Fibroblast of skin of abdomen (primary cell): ENCODE measurements around the gene RTL10. TPM values are rescaled to one million over a fixed set of nuclear protein-coding genes. Genes with fewer than 3 reads are reported as not detected.

ENCODE experiments used
- DNase-seq: peaks from one replicate; pipeline ENCODE4 v3.0.0-alpha.2; 2013
- polyA plus RNA-seq, 2 experiments: library from polyadenylated mRNA; unstranded; fragments of 120-200 nt; gene quantifications; one replicate each; pipeline ENCODE4 v1.2.1, GENCODE V29; 2013; ENCODE audit not compliant: insufficient read length in 2 of 2

RTL10 gene, protein sequence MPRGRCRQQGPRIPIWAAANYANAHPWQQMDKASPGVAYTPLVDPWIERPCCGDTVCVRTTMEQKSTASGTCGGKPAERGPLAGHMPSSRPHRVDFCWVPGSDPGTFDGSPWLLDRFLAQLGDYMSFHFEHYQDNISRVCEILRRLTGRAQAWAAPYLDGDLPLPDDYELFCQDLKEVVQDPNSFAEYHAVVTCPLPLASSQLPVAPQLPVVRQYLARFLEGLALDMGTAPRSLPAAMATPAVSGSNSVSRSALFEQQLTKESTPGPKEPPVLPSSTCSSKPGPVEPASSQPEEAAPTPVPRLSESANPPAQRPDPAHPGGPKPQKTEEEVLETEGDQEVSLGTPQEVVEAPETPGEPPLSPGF
- 18.4 TPM for polyA plus RNA-seq (2013, experiment 1 of 2; ENCODE audit: insufficient read length)
- 17.0 TPM for polyA plus RNA-seq (2013, experiment 2 of 2; ENCODE audit: insufficient read length)

DNA sequence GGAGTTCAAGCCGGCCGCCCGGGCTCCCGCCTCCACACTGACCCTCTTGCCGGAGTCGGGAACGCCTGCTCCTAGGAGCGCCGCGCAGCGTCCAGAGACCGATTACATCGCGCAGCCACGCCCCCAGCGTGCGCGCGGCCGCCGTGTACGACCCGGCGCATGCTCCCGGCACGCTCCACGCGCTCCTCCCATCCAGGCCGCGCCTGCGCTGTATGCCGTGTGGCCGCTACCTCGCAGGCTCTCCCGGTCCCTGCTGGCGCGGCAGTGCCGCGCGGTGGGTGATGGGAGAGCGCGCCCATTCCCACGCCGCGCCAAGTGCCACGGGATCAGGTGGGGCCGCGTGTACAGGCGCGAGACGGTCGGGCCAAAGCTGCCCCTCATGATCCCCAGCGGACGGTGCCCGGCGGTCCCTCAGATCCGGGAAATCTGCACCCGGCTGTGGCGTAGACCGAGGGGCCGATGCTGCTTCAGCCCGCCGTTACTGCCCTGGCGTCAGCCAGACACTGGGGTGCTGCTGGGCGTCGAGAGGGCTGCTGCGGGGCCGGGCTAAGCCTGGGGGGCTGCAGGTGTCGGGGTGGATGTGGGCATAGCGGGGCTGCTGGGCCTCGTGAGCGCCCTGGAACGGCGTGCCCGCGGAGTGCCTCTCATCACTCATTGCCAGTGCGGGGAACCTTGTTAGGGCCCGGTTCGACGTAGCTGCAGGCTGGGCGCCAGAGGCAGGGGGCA lies at the start of gene RTL10, which contains the start of gene GNB1L:
Gene RTL10, minus strand, starts transcription at position 97 of the 726 bp plus-strand sequence. CDS start 2,613 bp downstream, outside the sequence.
Gene GNB1L, minus strand, starts transcription at position 97 of the 726 bp plus-strand sequence. CDS start 33,519 bp downstream, outside the sequence.
- peak; percentile 95 for DNase-seq

DNA sequence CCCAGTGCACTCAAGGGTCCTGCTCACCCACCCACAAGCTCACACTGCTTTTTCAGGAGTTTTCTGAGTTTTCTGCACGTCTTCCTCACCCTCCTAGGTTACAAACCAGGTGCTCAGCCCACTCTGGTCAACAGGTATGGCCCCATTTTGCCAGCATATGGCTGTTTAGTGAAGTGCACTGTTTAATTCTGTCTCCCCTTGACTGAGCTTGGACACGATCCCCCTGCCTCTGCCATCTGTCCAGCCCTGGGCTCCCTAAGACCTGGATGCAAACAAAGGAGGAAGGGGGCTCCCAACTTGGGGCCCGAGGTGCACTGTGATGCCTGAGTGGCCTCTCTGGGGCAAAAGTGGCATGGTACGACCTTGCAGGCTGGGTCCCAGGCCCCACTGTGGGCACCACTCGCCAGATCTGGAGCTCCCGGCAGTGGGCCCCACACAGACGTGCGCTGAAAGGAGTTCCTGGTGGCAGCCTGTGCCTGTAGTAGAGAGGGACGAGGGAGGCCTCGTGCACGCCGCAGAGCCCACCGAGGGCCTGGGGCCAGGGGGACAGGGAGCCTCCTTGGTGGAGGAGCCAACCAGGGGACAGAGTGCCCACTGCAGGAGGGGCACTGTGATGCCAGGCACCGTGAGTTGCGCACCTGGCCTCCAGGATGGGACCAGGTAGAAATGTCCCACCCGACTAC lies 49.6 kb upstream of the RTL10 start:
- no peak for DNase-seq

DNA sequence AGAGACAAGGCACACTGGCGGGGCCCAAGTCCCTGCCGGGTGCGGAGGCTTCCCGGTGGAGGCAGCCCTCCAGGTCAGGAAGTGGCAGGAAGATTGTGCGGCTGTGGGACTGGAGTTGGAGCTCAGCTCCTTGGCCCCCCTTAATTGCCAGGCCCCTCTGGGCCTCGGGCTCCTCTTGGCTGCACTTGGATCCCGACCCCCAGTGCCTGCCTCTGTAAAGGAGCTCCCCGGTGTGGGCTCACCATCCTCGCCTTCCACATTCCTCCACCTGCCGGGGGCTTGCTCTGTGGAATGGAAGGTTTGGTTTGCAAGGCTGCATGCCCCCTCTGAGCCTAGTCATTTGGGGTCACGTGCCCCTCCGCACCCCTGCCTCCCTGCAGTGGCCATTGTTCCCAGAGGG lies 48.8 kb upstream of the RTL10 start:
- DNase-seq: no peak

DNA sequence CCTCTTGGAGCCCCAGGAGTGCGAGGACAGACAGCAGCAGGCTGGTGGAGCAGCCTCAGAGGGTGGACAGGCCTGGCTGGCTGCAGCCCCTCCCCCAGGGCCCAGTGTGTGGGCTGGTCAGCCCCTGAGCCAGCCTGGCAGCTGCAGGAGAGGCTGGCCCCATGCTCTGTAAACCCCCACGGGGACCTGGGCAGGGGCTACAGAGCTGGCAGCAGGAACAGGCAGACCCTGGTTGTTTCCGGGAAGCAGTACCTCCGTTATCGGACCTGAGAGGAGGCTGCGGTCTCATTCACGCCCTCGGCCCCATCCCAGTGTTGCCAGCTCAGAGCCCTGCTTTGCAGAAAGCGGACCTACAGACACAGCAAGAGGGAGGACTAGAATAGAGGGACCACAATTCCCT lies 48.4 kb upstream of the RTL10 start:
- no peak for DNase-seq

DNA sequence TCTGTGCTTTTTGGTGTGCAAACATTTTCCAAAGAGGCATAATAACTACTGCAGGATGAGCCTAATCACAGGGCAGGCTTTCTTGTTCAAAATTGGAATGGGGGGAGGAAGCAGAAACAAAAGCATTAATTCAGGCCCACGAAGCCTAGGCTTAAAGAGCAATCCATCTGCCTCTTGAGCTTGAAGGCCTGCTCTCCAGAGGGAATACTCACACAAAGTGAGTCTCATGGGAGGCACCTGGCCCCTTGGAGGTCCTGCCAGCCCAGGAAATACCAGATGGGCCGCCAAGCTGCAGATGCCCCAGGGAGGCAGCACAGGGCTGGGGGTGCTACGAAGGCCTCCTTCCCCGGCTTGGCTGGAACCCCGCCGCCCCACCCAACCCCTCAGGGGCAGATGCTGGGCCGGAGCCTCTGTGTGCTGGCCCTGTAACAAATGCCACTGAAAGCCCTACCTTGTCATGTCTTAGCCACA lies 47.6 kb upstream of the RTL10 start:
- DNase-seq: no peak

DNA sequence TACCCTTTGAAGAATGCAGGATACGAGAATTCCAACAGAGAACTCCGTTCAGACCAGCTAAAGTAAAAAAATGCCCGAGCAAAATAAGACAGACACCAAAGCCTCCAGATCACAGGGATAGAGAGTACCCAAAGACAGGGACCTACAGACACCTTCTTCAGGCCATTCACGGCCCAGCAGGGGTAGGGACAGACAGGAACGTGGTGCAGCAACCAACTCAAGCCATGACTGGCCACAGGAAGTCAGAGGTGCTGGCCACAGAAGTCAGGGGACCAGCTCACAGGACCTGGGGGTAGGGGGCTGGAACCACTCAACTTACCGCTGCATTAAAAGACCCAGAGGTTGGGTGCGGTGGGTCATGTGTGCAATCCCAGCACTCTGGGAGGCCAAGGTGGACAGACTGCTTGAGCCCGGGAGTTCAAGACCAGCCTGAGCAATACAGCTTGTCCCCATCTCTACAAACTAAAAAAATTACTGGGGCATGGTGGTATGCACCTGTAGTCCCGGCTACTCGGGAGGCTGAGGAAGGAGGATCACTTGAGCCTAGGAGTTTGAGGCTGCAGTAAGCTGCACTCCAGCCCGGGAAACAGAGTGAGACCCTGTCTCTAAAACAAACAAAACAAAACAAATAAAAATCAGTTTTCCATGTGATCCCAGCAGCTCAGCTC lies 47.0 kb upstream of the RTL10 start:
- DNase-seq: no peak

DNA sequence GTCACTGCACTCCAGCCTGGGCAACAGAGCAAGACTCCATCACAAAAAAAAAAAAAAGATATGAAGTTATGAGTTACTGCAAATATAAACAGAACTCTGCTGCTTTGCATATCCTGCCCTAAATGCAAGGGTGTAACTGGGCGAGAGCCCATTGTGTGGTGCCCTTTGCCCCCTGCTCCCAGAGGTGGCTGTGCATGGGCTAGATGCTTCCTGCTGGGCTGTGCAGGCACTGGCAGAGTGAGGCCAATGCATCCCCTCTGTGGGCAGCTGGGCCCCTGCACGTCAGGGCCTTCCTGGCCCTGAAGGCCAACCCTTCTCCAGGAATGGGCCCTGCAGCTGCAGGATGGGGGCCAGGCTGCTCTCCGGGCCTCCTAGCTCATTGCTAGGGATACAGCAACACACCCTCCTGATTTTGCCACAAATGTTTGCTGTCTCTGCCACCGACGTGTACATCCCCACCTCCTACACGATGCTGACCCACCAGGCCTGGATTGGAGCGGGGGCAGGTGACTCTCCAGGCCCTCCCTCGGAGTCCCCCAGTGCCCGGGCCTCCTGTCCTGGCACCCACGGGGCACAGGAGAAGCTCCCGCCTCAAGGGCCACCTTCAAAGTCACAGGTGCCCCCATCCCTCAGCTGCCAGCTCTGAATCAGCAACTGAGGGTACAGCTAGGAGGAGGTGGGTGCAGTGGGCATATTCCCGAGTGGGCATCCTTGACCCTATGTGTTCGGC lies 46.2 kb upstream of the RTL10 start:
- no peak for DNase-seq

DNA sequence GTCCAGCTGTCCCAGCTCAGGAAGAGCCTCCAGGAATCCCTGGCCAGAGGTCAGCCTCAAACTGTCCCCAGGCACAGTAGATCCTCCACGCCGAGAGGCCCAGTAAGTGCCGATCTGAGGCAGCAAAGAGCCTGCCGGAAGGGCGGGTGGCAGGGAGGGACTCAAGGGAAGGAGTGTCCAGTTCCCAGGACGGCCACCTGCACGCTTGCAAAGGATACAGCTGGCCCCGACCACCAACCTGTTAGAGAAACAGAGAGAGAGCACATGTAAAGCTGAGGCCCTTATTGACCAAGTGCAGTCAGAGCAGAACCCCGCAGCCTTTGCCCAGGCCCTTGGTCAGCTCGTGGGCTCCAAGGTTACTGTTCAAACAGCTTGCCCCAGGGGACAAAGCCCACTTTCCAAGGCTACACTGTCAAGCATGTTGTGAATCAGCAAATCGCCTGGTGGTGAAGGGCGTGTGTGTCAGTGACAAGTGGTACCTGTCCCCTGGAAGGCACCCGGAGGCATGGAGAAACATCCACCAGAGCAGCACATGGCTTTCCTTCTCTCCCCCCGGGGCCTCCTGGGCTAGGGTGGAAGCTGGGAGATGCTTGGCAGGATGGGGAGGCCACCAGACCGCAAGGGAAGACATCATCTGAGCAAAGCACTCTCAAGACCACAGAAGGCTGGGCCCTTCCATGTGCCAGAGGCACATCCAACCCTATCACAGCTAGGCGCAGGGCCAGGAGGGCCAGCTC lies 44.3 kb upstream of the RTL10 start:
- DNase-seq: no peak

DNA sequence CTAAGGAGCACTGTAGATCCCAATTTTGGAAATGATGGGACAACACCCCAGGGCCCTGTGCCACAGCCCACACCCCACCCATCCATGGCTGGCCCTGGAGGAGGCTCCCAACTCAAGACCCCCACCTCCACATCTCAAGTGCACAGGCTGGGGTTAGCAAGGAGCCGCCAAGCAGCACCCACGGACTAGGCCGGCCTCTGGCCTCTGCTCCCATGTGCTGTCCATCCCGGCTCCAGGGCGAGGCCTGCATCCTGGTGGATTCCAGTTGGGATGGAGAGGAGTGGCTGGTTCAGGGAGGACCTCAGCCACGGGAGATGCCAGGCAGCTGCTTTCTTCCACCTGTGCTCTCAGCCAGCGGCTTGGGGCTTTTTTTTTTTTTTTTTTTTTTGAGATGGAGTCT lies 43.5 kb upstream of the RTL10 start:
- DNase-seq: no peak

DNA sequence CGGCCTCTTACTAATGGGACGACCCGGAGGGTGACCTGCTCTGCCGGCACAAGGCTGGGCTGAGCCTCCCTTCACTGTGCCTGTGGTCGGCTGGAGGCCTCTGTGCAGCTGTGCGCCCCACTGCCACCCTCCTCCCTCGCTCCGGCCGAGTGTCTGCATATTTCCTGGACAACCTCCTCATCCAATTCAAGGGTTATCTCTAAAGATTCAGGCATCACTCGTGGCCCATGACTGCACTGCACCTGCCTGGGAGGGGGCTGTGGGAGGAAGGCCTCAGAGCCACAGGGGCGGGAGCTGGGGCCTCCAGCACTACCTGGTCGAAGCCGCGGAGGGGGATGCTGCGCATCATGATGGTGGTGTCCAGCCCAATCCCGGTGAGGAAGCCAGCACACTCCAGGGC lies 43.1 kb upstream of the RTL10 start:
- no peak for DNase-seq

DNA sequence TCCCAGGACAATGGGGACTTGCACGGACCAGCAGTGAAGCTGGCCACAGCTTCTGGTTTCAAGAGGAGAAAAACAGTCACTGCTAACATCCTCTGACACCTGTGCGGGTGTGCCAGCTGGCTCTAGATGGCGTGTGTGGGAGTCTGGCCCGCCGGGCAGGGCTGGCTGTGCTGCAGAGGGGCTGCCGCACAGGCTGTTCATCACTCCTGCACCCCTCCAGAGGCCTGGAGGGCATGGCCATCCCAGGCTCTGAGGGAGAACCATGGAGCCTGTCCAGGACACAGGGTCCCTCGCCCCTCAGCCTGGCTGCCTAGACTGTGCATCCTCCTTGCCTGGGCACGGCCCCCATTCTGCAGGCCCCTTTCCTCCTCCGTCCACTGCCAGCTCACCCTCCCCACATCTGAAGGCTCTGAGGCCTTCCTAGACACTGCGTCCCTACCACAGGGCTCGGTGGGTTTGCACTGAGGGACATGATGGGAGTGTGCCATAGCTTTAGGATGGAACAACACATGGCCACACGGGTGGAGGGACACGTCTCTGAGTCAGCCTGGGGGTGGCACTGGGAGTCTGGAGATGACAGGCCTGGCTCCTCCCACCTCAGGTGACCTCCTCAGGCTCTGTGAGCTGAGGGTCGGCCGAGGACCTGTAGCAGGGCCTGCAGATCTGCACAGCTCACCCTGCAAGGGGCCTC lies 42.1 kb upstream of the RTL10 start:
- no peak for DNase-seq

DNA sequence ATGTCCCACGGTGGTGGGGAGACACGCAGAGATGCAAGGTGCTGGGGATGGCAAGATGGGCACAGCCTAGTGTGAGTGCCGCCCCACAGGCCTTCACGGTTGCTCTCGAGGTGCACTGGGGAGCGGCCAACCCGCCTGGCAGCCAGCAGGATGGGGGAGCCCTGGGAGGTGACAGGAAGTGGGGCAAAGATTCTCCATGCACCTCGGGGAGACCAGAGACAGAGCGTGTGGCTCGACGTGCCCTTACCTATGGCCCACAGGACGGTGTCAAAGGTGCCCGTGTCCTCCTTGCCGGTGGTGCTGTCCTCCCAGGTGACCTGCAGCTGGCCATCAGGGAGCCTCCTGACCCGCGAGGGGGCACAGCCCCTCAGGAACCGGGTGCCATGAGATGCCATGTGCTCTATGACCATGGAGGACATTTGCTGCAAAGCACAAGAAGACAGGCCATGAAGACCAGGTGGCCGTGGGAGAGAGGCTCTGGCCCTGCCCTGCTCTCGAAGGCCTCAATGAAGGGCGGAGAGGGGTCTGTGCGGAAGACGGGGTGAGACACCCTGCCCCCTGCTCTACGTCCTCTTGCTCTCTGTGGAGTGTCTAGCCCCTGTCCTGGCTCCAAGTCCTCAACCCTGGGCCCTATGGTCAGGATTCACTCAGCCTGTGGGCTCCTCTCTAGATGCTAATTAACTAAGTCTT lies 40.6 kb upstream of the RTL10 start:
- no peak for DNase-seq

DNA sequence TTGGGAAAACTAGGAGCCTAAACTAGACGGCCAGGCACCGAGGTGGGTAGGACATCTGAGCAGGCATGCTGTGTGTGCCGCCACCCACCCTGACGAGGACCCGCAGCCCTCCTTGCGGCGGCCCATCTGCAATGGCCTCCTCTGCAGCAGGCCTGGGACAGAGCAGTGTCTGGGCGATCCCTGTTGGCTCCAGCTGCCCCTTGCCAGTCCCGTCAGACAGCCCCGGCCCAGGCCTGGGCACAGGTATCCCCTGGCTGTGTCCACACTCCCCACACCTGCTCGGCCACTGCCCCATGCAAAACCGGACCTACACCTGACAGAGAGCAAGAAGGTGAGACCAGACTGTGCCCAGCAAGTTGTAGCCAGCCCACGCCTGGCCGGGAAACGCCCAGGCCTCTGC lies 38.7 kb upstream of the RTL10 start:
- no peak for DNase-seq

DNA sequence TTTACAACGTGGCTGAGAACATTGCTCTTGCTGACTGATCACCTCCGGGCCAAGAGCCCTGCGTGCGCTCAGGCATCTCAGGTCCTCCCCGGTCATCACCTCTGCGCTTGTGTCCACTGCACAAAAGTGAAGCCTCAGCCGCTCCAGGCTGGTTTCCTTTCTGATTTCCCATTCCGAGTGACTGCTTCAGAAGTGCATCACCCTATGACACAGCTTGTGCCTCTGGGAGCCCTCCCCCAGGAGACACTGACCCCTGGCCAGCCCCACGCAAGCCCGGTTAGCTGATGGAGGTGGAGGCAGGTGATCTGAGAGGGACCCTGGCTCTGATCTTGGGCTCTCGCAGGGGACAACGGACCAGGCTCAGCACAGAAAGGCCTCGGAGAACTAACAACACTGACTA lies 38.3 kb upstream of the RTL10 start:
- DNase-seq: no peak

DNA sequence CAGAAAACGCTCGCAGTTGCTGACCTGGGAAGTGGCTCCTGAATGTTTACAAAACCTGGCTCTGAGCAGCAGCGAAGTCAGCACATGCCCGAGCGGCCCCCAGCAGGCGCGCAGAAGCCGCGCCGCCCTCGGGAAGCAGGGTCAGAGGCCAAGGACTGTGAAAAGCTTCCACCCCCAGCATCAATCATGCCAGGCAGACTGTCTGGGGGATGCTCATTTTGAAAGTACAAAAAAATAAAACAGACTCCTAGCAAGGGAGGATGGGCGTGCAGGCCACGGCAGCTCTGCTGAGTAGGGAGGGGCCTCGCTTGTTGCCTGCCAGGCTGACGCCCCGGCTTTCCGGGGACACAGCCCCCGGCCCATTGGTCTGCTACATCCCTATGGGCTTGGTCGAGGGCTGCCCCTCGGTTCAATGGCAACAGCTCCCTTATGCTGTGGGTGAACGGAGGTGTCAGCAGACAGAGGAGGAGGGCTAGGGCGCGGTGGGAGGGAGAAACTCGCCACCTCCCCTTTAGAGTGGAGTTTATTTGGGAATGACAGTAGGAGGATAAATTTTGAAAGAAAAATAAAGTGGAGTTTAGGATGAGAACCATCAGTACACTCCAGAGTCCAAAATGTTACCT lies 37.7 kb upstream of the RTL10 start:
- peak; percentile 49 for DNase-seq

DNA sequence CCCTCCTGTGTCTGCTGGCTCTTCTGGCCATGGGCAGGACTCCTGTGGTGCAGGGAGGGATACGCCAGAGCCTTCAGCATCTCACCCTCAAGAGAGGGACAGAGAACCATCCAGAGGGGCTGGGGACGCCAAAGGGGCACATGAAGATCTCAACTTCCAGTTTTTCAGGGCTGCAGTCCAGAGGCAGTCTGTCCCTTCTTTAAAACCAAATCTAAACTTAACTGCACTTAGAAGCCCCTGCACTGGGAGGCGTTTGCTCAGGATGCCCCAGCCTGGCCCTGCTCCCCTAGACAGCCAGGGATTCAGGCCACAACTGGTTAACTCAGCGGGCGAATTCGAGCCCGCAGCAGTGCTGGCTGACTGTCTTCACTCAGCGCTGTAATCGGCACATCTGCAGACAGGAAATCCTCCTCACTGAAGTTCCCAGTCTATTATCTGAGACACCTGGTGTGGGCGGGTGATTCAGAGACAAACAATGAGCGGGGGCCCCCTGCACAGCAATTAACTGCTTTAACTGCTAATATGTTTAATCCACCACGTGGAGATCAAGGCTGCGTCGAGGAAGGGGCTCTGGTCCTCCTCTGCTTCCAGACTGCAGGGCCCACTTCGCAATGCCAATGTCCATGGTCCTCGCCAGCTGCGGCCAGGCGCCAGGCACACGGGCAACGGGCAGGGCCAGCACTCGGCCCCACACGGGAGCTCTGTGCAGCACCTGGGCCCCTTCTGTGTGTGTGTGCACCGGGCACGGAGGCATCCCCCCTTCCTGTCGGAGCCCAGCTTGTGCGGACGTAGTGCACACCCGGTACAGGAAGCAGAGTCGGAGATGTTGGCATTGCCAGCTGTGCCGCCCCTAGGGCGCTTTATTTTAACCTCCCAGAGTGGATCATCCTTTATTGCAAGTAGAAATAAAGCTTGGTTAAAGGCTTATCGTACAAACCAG lies 36.9 kb upstream of the RTL10 start:
- peak; percentile 95 for DNase-seq

DNA sequence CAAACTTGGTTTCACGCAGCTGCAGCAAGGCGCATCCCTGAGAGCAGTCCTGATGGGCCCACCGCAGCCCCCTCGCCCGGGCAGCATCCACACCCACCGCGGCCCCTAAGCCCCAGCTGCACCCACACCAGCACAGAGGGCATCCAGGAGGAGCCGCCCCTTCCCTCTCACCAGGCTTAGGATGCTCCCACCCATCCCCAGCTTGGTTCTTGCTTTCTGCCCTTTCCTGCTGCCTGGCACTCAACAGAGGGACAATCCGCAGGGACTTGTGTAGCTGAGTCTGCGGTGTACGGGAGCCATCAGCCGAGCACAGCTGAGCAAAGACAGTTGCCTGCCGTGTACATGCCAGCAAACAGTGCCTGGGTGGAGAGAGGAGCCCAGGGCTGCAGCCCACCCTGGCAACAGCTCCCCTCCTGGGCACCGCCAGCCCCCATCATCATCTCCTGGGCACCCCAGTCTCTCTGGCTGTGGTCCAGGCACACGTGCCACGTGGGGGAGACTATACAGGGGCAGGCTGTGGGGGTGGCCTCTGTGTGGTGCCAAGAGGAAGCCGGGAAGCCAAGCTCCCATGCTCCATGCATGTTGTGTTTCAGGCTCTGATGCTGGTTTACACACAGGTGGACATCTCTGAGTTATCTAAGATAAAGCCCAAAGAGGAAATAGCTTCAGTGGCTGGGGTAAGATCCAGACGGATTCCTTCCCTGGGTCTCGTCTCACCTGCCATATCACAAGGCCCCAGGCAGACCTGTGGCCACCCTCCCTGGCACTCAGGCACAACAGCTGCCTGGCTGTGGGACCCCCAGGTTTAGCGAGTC lies 36.0 kb upstream of the RTL10 start:
- no peak for DNase-seq
